ENCODE data around the gene MYH3.
"Not testable (repeated sequence)": the region's sequence is repeated elsewhere in the genome, so short reads cannot be mapped to it uniquely, and the experiment has no call there.

MYH3 gene

GRCh38 chr17:10657148-10657547 is at the start of gene MYH3:
Gene MYH3 (minus strand): TSS chr17:10657309. CDS start chr17:10655064, 2,245 bp downstream.
- no peak for DNase-seq

- no peak for DNase-seq
Observed at GRCh38 chr17:10705727-10706126, 48.6 kb upstream of the MYH3 start.

DNA sequence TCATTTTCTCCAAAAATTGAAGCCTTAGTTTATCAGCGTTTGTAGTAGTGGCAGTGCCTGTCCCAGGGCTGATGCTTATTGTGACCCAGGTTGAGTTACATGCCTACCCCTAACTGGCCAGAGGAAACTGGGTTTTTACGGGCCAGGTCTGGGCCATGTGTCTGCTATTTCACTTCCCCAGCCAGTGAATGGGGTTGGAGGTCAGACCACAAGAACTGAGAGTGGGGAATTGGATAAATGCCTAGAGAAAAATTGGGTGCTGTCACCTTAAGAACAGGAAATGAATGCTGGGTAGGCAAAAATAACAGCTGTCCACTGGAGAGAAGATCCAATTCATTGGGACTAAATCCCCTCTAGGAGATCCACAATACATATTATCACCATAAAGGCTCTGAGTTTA is 45.5 kb upstream of the MYH3 start:
- DNase-seq = no peak

DNA sequence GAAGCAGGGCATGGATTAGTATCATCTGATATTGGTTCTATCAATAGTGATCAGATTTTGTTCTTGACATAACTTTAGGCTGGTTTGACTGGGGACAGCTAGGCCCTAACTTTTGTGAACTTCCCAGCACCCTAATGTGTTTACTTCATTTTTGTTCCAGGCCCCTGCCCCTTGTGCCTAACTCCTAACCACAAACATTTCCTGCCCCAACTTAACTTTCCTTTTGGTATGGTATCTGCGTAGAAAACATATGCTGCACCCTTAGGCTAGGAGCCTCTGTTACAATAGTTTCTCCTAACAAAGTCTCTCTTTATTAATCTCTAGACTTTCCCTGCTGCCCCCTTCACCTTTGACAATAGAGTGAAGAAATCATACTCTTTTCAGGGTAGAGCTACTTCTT is 42.7 kb upstream of the MYH3 start:
- no peak for DNase-seq

- DNase-seq = no peak
Observed at GRCh38 chr17:10698096-10698818, 41.1 kb upstream of the MYH3 start.

GRCh38 chr17:10697092-10698081 is 40.3 kb upstream of the MYH3 start, which contains the start of the genes ADPRM and SCO1:
Gene ADPRM (plus strand): TSS chr17:10697594. CDS start chr17:10704927, 7,333 bp downstream.
Gene SCO1 (minus strand): TSS chr17:10697533. CDS start chr17:10697507, 26 bp downstream.
- peak; percentile 93 for DNase-seq

DNA sequence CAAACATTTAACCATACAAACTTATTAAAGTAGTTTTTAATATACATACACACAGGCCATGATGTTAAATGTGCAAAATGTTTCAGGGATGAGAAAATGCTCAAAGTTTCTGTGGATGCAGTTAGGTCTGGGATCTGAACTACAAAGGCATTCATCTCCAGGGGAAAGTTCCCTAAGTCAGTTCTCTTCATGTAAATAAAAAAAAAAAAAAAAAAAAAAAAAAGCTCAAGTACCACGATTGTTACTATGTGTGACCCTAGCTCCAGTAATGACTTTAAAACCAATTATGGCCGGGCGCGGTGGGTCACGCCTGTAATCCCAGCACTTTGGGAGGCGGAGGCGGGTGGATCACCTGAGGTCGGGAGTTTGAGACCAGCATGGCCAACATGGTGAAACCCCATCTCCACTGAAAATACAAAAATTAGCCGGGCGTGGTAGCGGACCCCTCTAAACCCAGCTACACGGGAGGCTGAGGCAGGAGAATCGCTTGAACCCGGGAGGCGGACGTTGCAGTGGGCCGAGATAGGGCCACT is 38.8 kb upstream of the MYH3 start:
- not testable (repeated sequence) for DNase-seq

GRCh38 chr17:10687499-10687898 is 30.4 kb upstream of the MYH3 start:
- no peak for DNase-seq

DNA sequence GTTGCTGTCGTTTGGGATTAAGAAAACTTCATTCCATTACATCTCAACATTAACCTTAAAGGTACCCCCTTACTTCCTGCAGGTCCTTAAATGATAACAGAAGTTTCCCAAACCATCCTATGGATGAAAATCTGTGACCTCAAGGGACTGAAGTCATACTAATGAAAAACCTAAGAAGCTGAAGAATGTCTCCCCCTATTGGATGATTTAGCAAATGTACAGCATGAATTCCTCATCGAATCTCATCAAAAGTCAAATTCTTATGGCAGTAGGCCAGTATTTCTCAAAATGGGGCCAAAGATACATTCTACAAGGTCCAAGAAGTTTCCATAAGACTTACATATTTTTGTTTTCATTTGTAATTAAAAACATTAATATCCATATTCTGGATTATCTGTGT is 26.7 kb upstream of the MYH3 start:
- DNase-seq = no peak

DNA sequence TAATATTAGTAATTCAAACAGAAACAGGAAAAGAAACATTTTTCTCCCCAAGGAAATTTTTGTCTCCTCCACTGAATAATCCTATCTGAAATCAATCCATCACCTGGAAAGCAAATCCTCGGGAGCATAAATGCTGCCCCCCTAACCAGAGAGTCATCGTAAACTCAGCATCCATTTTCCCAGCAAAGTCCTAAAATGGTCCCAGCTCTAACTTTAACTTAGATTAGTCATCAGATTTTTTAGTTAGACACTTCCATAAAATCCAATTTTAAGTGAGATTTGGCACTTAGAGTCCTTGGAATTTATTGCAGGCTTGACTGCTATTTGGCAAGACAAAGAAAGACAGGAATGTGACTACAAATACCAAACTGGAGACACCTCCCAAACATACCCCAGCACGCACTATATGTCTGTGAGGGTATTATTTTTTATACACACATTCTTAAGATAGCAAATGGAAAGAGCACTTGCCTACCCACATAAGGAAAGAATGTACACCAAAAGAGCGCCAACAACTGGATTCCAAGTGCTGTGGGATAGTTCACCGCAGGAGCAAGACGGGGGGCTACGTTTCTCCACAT is 24.8 kb upstream of the MYH3 start:
- no peak for DNase-seq

DNA sequence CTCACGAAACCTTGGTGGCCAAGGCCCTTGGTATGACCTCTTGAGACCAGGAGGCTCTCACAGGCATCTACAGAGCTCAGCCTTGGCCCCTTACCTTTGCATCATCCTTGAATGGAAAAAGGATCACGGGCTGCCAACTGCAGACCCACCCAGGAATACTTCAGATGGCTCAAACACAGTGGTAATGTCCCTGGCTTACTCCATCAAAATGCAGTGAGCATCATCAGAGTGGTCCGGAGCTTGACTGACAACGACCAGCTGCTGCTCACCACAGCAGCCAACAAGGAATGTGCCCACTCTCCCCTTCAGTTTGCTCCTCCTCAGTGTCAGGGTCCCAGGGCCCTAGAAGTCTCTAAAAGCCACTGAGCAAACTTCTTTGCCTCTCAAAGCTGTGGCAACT is 17.6 kb upstream of the MYH3 start:
- DNase-seq = no peak

GRCh38 chr17:10673312-10673711 is 16.2 kb upstream of the MYH3 start:
- no peak for DNase-seq

- no peak for DNase-seq
Observed at GRCh38 chr17:10668775-10669174, 11.7 kb upstream of the MYH3 start.

- no peak for DNase-seq
Observed at GRCh38 chr17:10666906-10667305, 9.8 kb upstream of the MYH3 start.

DNA sequence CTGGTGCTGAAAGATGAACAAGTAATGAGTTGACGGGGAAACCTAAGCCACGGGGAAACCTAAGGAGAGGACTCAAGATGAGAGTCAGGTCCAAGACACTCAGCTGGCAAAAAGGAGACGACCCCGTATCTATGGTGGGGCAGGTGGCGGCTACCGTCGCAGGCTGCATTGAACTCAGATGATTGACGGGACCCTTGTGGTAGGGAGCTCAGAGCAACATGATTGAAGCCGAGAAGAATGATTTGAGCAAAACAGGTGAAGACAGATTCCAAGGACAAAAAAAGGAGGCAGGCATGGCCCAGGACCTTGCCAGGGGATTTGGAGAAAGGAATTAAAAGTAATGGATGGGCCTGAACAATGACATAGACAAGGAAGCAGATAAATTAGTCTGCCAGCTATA is 7.5 kb upstream of the MYH3 start:
- DNase-seq = no peak

DNA sequence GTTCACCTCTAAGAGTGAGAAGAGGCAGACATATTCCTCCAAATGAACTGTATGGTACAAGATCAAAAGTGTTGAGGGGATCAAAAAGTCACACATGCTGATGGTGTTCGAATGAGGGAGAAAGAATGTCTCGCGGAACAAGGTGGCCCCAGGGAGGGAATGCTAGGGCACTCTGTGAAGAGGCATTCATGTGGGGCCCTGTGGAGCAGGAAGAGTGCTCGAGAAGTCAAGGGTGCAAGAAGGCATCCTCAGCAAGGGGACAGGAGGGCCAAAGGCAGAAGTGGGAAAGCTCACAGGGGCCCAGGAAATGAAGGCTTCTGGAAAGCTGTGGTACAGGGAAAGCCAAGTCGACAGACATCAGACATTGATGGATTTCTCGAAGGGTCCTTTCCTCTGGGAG is 6.1 kb upstream of the MYH3 start:
- DNase-seq = no peak

- DNase-seq = no peak
Observed at GRCh38 chr17:10661437-10661836, 4.3 kb upstream of the MYH3 start.

DNA sequence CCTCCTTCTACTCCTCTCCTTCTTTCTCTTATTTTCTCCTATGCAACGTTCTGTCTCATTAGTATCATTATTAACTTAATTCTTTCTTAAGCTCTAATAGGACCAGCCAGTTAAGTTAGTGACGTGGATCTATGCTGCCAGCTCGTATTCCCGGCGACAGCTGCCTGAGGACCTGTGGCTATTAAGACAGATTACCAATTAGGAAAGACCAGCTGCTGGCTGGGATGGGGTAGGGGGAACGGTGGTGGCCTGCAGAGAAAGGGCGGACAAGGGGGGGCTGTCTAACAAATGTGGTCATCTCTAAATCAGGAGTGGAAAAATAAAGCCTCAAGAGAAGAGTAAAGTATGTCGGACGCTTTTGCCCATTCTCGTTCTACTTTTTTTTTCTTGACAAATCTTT is 770 bp upstream of the MYH3 start:
- DNase-seq = no peak

GRCh38 chr17:10653987-10654386 is 3.1 kb downstream of the MYH3 start:
- DNase-seq = no peak

GRCh38 chr17:10652984-10653659 is 4.0 kb downstream of the MYH3 start:
- DNase-seq = peak; percentile 34

DNA sequence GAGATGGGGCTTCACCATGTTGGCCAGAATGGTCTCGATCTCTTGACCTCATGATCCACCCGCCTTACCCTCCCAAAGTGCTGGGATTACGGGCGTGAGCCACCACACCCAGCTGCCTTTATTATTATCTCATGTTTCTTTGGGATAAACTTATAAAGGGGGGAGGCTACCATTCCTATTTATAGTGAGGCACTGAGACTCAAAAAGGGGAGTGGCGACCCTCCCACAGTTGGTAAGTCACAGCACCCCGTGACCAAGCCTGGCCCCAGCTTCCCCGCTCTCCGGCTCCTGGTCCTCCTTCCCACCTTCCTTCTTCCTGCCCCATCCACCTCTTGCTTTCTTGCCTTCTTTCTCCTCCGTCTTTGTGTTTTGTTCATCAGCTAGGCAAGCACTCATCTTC is 5.2 kb downstream of the MYH3 start:
- no peak for DNase-seq

DNA sequence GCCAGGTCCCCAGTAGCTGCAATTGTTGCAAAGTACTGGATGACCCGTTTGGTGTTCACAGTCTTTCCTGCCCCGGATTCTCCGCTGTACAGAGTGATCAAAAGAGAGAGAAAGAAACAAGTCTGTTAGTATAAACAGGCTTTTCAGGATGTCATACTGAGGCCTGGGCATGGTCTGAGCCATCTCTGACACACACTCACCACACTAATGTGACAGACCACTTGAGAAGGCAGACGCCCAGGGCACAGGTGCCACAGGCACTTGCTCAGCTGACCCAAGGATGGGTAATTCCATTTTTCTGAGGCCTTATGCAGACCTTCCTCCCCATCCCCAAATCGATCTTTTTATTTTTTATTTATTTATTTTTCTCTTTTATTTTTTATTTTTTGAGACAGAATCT is 7.5 kb downstream of the MYH3 start:
- DNase-seq = no peak

GRCh38 chr17:10648956-10649355 is 8.2 kb downstream of the MYH3 start:
- no peak for DNase-seq

Data from stimulated activated CD8-positive, alpha-beta memory T cell treated with anti-CD3 and anti-CD28 coated beads, Interleukin-4, amount 100 ng/mL, for 48 hours (primary cell).